T-helper 1 cell treated with Interleukin-12 subunit alpha and Interleukin-12 subunit beta and Interleukin-4 antibody, amounts not matched to agents 30 μg/mL and 1 μg/mL, for 36 hours (primary cell): ENCODE data around the gene RASA3.
"Not testable (repeated sequence)": the region's sequence is repeated elsewhere in the genome, so short reads cannot be mapped to it uniquely, and the experiment has no call there.

Experiments
- H3K27ac Mint-ChIP-seq: one replicate; pipeline ENCODE4 v1.8.0; 2021; ENCODE audit warnings: mild to moderate bottlenecking, mixed read lengths
- H3K27me3 Mint-ChIP-seq: one replicate; pipeline ENCODE4 v1.8.0; 2021; ENCODE audit warnings: low read depth, mixed read lengths
- H3K36me3 Mint-ChIP-seq: one replicate; pipeline ENCODE4 v1.8.0; 2021; ENCODE audit warnings: low read depth, mixed read lengths
- H3K4me1 Mint-ChIP-seq: one replicate; pipeline ENCODE4 v1.8.0; 2021; ENCODE audit warnings: low read depth, mixed read lengths
- H3K4me3 Mint-ChIP-seq: one replicate; pipeline ENCODE4 v1.8.0; 2021; ENCODE audit warnings: mild to moderate bottlenecking, moderate library complexity, mixed read lengths
- H3K9me3 Mint-ChIP-seq: one replicate; pipeline ENCODE4 v1.8.0; 2021; ENCODE audit warnings: mixed read lengths

The RASA3 gene

GRCh38 chr13:113991676-113992179 lies 140.7 kb downstream of the RASA3 start:
- Mint-ChIP-seq H3K27ac (no peak overlapping the region), H3K9me3 (peaks cover 3% of the 10 kb centered on the region), H3K4me3 (no peak overlapping the region), H3K27me3 (no peaks in the 10 kb centered on the region), H3K36me3 (peaks cover 50% of the 10 kb centered on the region), H3K4me1 (peaks cover 6% of the 10 kb centered on the region)

GRCh38 chr13:113991191-113991669 lies 141.2 kb downstream of the RASA3 start:
- H3K36me3 Mint-ChIP-seq, result peaks cover 50% of the 10 kb centered on the region
- H3K9me3 Mint-ChIP-seq, result peaks cover 3% of the 10 kb centered on the region
- H3K27me3 Mint-ChIP-seq, result no peaks in the 10 kb centered on the region
- H3K27ac Mint-ChIP-seq, result no peak overlapping the region
- H3K4me1 Mint-ChIP-seq, result peaks cover 6% of the 10 kb centered on the region
- H3K4me3 Mint-ChIP-seq, result no peak overlapping the region

DNA sequence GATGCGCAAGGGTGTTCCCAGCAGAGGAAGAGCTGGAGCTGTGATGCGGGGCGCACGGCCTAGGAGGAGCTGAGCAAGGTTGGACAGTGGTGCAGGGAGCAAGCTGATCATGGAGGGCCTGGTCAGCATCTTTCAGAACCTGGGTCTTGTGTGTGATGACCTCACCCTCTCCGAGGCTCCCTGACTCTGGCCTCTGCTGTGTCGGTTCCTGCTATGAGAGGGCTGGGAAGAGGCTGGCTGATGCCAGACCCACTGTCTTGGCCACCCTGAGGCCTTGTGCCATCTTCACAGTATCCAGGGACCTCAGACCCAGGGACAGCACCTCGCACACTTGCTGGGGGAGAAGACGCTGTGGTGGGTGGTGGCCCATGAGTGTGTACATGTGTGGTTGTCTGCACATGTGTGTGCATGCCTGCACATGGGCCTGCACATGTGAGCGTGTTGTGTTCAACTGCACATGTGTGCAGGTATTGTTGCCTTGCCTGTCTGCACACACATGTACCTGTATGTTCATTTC lies 142.0 kb downstream of the RASA3 start:
- H3K27me3 Mint-ChIP-seq, result no peaks in the 10 kb centered on the region

DNA sequence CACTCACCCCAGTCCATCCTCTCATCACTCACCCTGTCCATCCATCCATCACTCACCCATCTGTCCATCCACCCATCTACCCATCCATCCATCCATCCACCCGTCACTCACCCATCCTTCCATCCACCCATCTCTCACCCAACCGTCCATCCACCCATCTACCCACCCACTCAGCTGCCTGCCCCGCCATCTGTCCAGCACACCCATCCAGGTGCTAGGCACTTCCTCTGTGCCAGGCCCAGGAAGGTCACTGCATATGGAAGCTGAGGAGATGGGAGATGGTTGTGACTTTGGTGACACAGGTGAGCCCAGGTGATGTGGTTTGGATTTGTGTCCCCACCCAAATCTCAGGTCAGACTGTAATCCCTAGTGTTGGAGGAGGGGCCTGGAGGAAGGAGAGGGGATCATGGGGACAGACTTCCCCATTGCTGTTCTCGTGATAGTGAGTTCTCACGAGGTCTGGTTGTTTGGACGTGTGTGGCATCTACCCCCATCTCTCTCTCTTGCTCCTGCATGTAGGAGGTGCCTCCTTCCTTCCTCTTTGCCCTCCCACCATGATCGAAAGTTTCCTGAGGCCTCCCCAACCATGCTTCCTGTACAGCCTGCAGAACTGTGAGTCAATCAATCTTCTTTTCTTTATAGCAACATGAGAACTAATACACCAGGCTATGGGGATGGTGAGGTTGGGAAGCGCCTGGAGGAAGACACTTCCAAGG lies 142.7 kb downstream of the RASA3 start:
- H3K4me1 Mint-ChIP-seq, result peaks cover 6% of the 10 kb centered on the region
- H3K27ac Mint-ChIP-seq, result peak overlapping the region; percentile 33
- H3K27me3 Mint-ChIP-seq, result no peaks in the 10 kb centered on the region
- no peak overlapping the region for H3K4me3 Mint-ChIP-seq
- H3K36me3 Mint-ChIP-seq, result peaks cover 49% of the 10 kb centered on the region
- H3K9me3 Mint-ChIP-seq, result peaks cover 3% of the 10 kb centered on the region

More for the DNA sequence above, 142.0 kb downstream of the RASA3 start:
- H3K4me1 Mint-ChIP-seq, result peaks cover 6% of the 10 kb centered on the region
- H3K36me3 Mint-ChIP-seq, result peaks cover 50% of the 10 kb centered on the region
- H3K27ac Mint-ChIP-seq, result no peak overlapping the region
- H3K4me3 Mint-ChIP-seq, result no peak overlapping the region
- H3K9me3 Mint-ChIP-seq, result peaks cover 3% of the 10 kb centered on the region

DNA sequence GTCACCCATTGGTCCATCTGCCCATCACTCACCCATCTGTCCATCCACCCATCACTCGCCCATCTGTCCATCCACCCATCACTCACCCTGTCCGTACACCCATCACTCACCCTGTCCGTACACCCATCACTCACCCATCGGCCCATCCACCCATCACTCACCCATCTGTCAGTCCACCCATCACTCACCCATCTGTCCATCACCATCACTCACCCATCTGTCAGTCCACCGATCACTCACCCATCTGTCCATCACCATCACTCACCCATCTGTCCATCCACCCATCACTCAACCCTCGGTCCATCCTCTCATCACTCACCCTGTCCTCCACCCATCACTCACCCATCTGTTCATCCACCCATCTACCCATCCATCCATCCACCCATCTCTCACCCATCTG lies 143.6 kb downstream of the RASA3 start:
- not testable (repeated sequence) for H3K9me3 Mint-ChIP-seq, H3K27me3 Mint-ChIP-seq, H3K4me3 Mint-ChIP-seq, H3K4me1 Mint-ChIP-seq
- peak overlapping the region; percentile 36 for H3K27ac Mint-ChIP-seq
- H3K36me3 Mint-ChIP-seq, result peaks cover 46% of the 10 kb centered on the region

- Mint-ChIP-seq H3K36me3 (peaks cover 37% of the 10 kb centered on the region), H3K4me1 (peaks cover 2% of the 10 kb centered on the region), H3K9me3 (no peaks in the 10 kb centered on the region), H3K27ac (no peak overlapping the region), H3K27me3 (no peaks in the 10 kb centered on the region), H3K4me3 (no peak overlapping the region)
Measured at GRCh38 chr13:113982296-113982661, 150.1 kb downstream of the RASA3 start.

DNA sequence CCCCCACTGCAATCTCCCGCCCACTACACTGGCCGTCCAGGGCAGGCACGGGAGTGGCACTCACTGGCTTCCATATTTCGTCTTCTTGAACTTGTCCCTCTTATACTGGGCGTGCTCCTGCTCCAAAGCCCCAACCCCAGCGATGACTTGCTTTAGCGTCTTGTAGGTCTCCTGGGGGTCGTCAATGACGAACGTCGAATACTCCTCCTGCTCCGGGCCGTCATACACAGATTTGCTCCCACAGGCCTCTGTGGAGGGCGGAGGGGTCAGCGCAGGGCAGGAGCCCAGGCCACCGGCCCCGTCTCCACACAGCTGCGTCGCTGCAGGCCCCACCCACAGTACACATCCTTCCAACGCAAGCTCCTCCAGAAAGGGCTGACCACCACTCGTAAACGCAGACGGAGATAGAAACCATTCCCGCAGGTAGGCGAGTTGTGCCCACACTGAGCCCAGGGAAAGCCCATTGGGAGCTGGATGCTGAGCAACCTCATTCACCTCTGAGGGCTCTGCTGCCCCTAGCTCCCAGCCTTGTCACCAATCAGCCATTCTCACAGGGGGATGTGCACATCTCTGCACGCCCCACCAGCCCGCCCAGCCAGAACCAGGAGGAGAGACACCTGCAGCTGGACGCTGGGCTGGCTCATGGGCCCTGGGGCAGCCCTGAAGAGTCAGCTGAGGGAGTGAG lies 150.7 kb downstream of the RASA3 start:
- H3K27me3 Mint-ChIP-seq, result no peaks in the 10 kb centered on the region
- no peak overlapping the region for H3K4me3 Mint-ChIP-seq
- H3K27ac Mint-ChIP-seq, result no peak overlapping the region
- peaks cover 2% of the 10 kb centered on the region for H3K4me1 Mint-ChIP-seq
- no peaks in the 10 kb centered on the region for H3K9me3 Mint-ChIP-seq
- H3K36me3 Mint-ChIP-seq, result peaks cover 39% of the 10 kb centered on the region

GRCh38 chr13:113981194-113981605 lies 151.2 kb downstream of the RASA3 start:
- H3K36me3 Mint-ChIP-seq, result peaks cover 39% of the 10 kb centered on the region

DNA sequence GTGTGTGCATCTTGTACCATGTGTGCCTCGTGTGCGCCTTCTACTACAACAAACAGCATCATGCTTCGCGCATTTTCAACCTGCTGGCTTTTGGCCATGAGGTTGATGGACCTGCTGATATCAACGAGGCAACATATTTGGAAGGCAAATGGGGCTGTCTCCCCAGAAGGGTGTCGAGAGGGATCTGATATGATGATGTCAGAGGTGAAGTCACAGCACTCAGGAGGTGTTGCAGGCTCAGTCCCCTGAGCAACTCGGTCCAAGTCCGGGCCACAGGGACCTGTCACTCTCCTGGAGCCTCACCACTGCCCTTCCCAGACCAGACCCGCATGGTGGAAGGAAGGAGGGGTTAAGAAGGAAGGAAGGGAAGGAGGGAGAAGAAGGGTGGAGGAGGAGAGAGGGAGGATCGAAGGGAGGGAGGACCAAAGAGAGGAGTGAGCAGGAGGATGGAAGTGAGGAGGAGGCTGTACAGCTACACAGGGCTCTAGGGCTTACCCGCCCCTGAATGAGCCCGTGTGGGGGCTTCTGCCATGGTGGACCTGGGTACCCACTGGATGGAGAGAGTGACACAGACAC lies 151.8 kb downstream of the RASA3 start:
- Mint-ChIP-seq H3K4me1 (peaks cover 2% of the 10 kb centered on the region), H3K27ac (no peak overlapping the region), H3K4me3 (no peak overlapping the region), H3K9me3 (no peaks in the 10 kb centered on the region), H3K36me3 (peaks cover 39% of the 10 kb centered on the region), H3K27me3 (no peaks in the 10 kb centered on the region)

More at GRCh38 chr13:113981194-113981605, 151.2 kb downstream of the RASA3 start:
- no peaks in the 10 kb centered on the region for H3K27me3 Mint-ChIP-seq
- H3K4me3 Mint-ChIP-seq, result no peak overlapping the region
- no peaks in the 10 kb centered on the region for H3K9me3 Mint-ChIP-seq
- peaks cover 2% of the 10 kb centered on the region for H3K4me1 Mint-ChIP-seq
- H3K27ac Mint-ChIP-seq, result no peak overlapping the region

DNA sequence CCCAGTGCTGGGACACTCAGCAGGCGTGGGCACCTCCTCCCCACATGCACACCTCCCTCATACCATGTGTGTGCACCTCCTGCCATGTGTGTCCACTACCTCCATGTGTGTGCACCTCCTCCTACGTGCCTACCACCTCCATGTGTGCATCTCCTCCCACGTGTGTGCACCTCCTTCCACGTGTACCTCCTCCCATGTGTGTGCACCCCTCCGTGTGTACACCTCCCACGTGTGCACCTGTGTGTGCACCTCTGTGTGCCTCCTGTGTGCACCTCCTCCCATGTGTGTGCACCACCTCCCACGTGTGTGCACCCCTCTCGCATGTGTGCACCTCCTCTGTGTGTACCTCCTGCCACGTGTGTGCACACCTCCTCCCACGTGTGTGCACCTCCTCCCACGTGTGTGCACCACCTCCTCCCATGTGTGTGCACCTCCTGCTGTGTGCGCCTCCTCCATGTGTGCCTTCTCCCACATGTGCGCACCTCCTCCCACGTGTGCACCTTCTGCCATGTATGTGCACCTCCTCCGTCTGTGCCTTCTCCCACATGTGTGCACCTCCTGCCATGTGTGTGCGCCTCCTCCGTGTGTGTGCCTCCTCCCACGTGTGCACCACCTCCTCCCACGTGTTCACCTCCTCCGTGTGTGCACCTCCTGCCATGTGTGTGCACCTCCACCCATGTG lies 152.5 kb downstream of the RASA3 start:
- no peaks in the 10 kb centered on the region for H3K9me3 Mint-ChIP-seq
- H3K27ac Mint-ChIP-seq, result no peak overlapping the region
- H3K36me3 Mint-ChIP-seq, result peaks cover 39% of the 10 kb centered on the region
- peaks cover 2% of the 10 kb centered on the region for H3K4me1 Mint-ChIP-seq
- H3K27me3 Mint-ChIP-seq, result no peaks in the 10 kb centered on the region
- H3K4me3 Mint-ChIP-seq, result no peak overlapping the region

GRCh38 chr13:113978741-113979481 lies 153.5 kb downstream of the RASA3 start:
- Mint-ChIP-seq H3K27ac (no peak overlapping the region), H3K9me3 (no peaks in the 10 kb centered on the region), H3K36me3 (peaks cover 34% of the 10 kb centered on the region), H3K4me3 (no peak overlapping the region), H3K27me3 (no peaks in the 10 kb centered on the region), H3K4me1 (peaks cover 2% of the 10 kb centered on the region)

DNA sequence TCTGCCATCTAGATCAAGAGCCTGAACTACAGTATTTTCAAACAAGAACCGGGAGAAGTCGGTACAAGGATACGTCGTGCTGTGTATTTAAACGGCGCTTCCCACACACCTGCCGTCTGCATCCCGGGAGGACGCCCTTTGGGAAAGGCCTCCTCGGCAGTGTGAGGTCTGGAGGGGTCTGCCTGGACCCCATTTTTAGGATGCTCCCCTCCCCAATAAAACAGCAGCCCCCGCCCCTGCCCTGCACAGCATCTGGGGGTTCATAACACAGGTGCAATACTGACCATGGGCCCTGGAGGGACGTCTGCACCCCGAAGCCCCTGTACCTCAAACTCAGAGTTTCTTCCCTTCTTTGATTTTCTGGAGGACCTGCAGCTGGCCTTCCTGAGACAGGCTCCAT lies 154.4 kb downstream of the RASA3 start:
- peaks cover 39% of the 10 kb centered on the region for H3K36me3 Mint-ChIP-seq

GRCh38 chr13:113976711-113977684 lies 155.4 kb downstream of the RASA3 start:
- Mint-ChIP-seq H3K4me3 (no peak overlapping the region), H3K36me3 (peaks cover 35% of the 10 kb centered on the region), H3K27ac (no peak overlapping the region), H3K9me3 (no peaks in the 10 kb centered on the region), H3K4me1 (peaks cover 2% of the 10 kb centered on the region), H3K27me3 (no peaks in the 10 kb centered on the region)

More for the DNA sequence above, 154.4 kb downstream of the RASA3 start:
- Mint-ChIP-seq H3K9me3 (no peaks in the 10 kb centered on the region), H3K27me3 (no peaks in the 10 kb centered on the region), H3K4me1 (peaks cover 2% of the 10 kb centered on the region), H3K4me3 (no peak overlapping the region), H3K27ac (no peak overlapping the region)
